H9 (cell line): Measurements from ENCODE around the gene ITGB8. TPM values are rescaled to one million over a fixed set of nuclear protein-coding genes. Genes with fewer than 3 reads are reported as not detected.

Experiments used
- DNase-seq: peaks from one replicate; pipeline ENCODE4 v3.0.0-alpha.2; 2017
- H2AFZ ChIP-seq: one replicate; pipeline ENCODE4 v1.6.1; 2013; ENCODE audit warnings: mild to moderate bottlenecking, low read length, control low read depth, moderate library complexity
- H2AK5ac ChIP-seq: 2 replicates; pipeline ENCODE4 v1.6.1; 2013; ENCODE audit warnings: low read length, control low read depth, mixed read lengths; ENCODE audit not compliant: insufficient read length
- H2BK120ac ChIP-seq: one replicate; pipeline ENCODE4 v1.6.1; 2013; ENCODE audit warnings: low read depth, mild to moderate bottlenecking, low read length, control low read depth, inconsistent platforms; ENCODE audit not compliant: poor library complexity, severe bottlenecking
- H2BK12ac ChIP-seq: 2 replicates; pipeline ENCODE4 v1.6.1; 2013; ENCODE audit warnings: low read length, control low read depth, mixed read lengths, low read depth; ENCODE audit not compliant: insufficient read length
- H2BK15ac ChIP-seq: 2 replicates; pipeline ENCODE4 v1.6.1; 2013; ENCODE audit warnings: low read depth, low read length, control low read depth
- H2BK20ac ChIP-seq: one replicate; pipeline ENCODE4 v1.6.1; 2013; ENCODE audit warnings: low read depth, mild to moderate bottlenecking, low read length, control low read depth, inconsistent platforms; ENCODE audit not compliant: poor library complexity, severe bottlenecking
- H2BK5ac ChIP-seq: 2 replicates; pipeline ENCODE4 v1.6.1; 2013; ENCODE audit warnings: low read length, control low read depth, mixed read lengths; ENCODE audit not compliant: insufficient read length
- H3K14ac ChIP-seq: 2 replicates; pipeline ENCODE4 v1.6.1; 2013; ENCODE audit warnings: low read length, control low read depth; ENCODE audit not compliant: insufficient read depth
- H3K18ac ChIP-seq: 2 replicates; pipeline ENCODE4 v1.6.1; 2013; ENCODE audit warnings: low read depth, mild to moderate bottlenecking, mixed read lengths, low read length, control low read depth; ENCODE audit not compliant: insufficient read length
- H3K23ac ChIP-seq: 2 replicates; pipeline ENCODE4 v1.6.1; 2013; ENCODE audit warnings: low read length, control low read depth, mixed read lengths, low read depth; ENCODE audit not compliant: insufficient read length
- H3K23me2 ChIP-seq: 2 replicates; pipeline ENCODE4 v1.6.1; 2013; ENCODE audit warnings: low read depth, mild to moderate bottlenecking, mixed read lengths, low read length, control low read depth; ENCODE audit not compliant: insufficient read length, poor library complexity, severe bottlenecking
- H3K27ac ChIP-seq: 2 replicates; pipeline ENCODE4 v1.5.1; 2013; ENCODE audit warnings: low read length, control low read depth, mixed read lengths, low read depth; ENCODE audit not compliant: insufficient read length
- H3K27me3 ChIP-seq: 2 replicates; pipeline ENCODE4 v1.6.1; 2013; ENCODE audit warnings: low read length, control low read depth, inconsistent platforms; ENCODE audit not compliant: insufficient read depth
- H3K4ac ChIP-seq: 2 replicates; pipeline ENCODE4 v1.6.1; 2013; ENCODE audit warnings: low read depth, mild to moderate bottlenecking, control low read depth, inconsistent platforms, low read length, moderate library complexity
- H3K4me1 ChIP-seq: 2 replicates; pipeline ENCODE4 v1.6.1; 2013; ENCODE audit warnings: low read length, control low read depth, inconsistent platforms; ENCODE audit not compliant: insufficient read depth
- H3K4me2 ChIP-seq: 2 replicates; pipeline ENCODE4 v1.6.1; 2013; ENCODE audit warnings: low read length, control low read depth, mixed read lengths; ENCODE audit not compliant: insufficient read length, insufficient read depth
- H3K56ac ChIP-seq: 2 replicates; pipeline ENCODE4 v1.6.1; 2013; ENCODE audit warnings: low read depth, mild to moderate bottlenecking, mixed read lengths, low read length, control low read depth; ENCODE audit not compliant: insufficient read length
- H3K79me1 ChIP-seq: 2 replicates; pipeline ENCODE4 v1.6.1; 2013; ENCODE audit warnings: low read depth, mild to moderate bottlenecking, moderate library complexity, low read length, control low read depth, inconsistent platforms; ENCODE audit not compliant: insufficient read depth, poor library complexity, severe bottlenecking
- H3K79me2 ChIP-seq: 2 replicates; pipeline ENCODE4 v1.6.1; 2013; ENCODE audit warnings: low read length, control low read depth, inconsistent platforms; ENCODE audit not compliant: insufficient read depth
- H3K9ac ChIP-seq: 2 replicates; pipeline ENCODE4 v1.6.1; 2013; ENCODE audit warnings: low read length, control low read depth, mixed read lengths; ENCODE audit not compliant: insufficient read length; ENCODE audit errors: extremely low read depth
- H3K9me3 ChIP-seq: one replicate; pipeline ENCODE4 v1.6.1; 2013; ENCODE audit warnings: low read depth, low read length, inconsistent platforms; ENCODE audit not compliant: control insufficient read depth
- H3T11ph ChIP-seq: one replicate; pipeline ENCODE4 v1.6.1; 2013; ENCODE audit warnings: mild to moderate bottlenecking, low read length, control low read depth, inconsistent platforms
- H4K20me1 ChIP-seq: one replicate; pipeline ENCODE4 v1.6.1; 2013; ENCODE audit not compliant: control insufficient read depth, insufficient read length, insufficient read depth
- H4K5ac ChIP-seq: 2 replicates; pipeline ENCODE4 v1.6.1; 2013; ENCODE audit warnings: low read depth, mild to moderate bottlenecking, mixed read lengths, low read length, control low read depth; ENCODE audit not compliant: insufficient read length
- H4K8ac ChIP-seq: replicated peaks from 2 replicates; pipeline ENCODE4 v1.6.1; 2013; ENCODE audit warnings: low read length, control low read depth, mixed read lengths, low read depth; ENCODE audit not compliant: insufficient read length
- H4K91ac ChIP-seq: 2 replicates; pipeline ENCODE4 v1.6.1; 2013; ENCODE audit warnings: low read depth, mild to moderate bottlenecking, moderate library complexity, mixed read lengths, low read length, control low read depth; ENCODE audit not compliant: insufficient read length
- H3K27ac Mint-ChIP-seq, 3 experiments: 2 replicates in 2 of 3; 3 replicates in 1 of 3; pipeline ENCODE4 v1.8.0; 2020 to 2021; ENCODE audit warnings: mixed read lengths in 3 of 3, mild to moderate bottlenecking in 1 of 3, moderate library complexity in 1 of 3
- H3K27me3 Mint-ChIP-seq: 2 replicates; pipeline ENCODE4 v1.8.0; 2021; ENCODE audit warnings: low read depth, mild to moderate bottlenecking, moderate library complexity, mixed read lengths
- H3K36me3 Mint-ChIP-seq, 3 experiments: 2 replicates in 2 of 3; 3 replicates in 1 of 3; pipeline ENCODE4 v1.8.0; 2020 to 2021; ENCODE audit warnings: low read depth in 3 of 3, mixed read lengths in 3 of 3; ENCODE audit not compliant: insufficient read depth in 1 of 3
- H3K4me1 Mint-ChIP-seq, 2 experiments: 2 replicates each; pipeline ENCODE4 v1.8.0; 2020; ENCODE audit warnings: mixed read lengths in 2 of 2
- H3K4me3 Mint-ChIP-seq, 2 experiments: 2 replicates in 1 of 2; 3 replicates in 1 of 2; pipeline ENCODE4 v1.8.0; 2020 to 2021; ENCODE audit warnings: mild to moderate bottlenecking in 2 of 2, mixed read lengths in 2 of 2, moderate library complexity in 1 of 2
- H3K9me3 Mint-ChIP-seq, 2 experiments: 2 replicates in 1 of 2; 3 replicates in 1 of 2; pipeline ENCODE4 v1.8.0; 2020; ENCODE audit warnings: mild to moderate bottlenecking in 2 of 2, mixed read lengths in 2 of 2, moderate library complexity in 1 of 2
- CTCF ChIP-seq: fragments of 200-600 bp; sonication (generic); conservative IDR thresholded peaks from 3 replicates; pipeline ENCODE4 v1.8.0; 2021; ENCODE audit warnings: antibody characterized with exemption, mild to moderate bottlenecking
- WGBS: extraction: QIAGEN DNeasy Blood & Tissue Kit; methylation state at CpG from one replicate; pipeline ENCODE4 v1.1.7; 2013; ENCODE audit warnings: missing lambda C conversion rate, low lambda C conversion rate, mixed read lengths; ENCODE audit not compliant: insufficient read length; ENCODE audit errors: extremely low coverage; 5-methylcytosine and 5-hydroxymethylcytosine counted together
- total RNA-seq: library from RNA; stranded (reverse); gene quantifications from 2 replicates; pipeline ENCODE4 v1.2.1, GENCODE V29; 2021

ITGB8 gene
- total RNA-seq, 1 experiment from 2014 or later, result 7.6 TPM

GRCh38 chr7:20365486-20365885, 34.8 kb downstream of the ITGB8 start:
- H4K5ac ChIP-seq, result no peak overlapping the region
- Mint-ChIP-seq H3K9me3 (no peaks in the 10 kb centered on the region), H3K27ac (no peak overlapping the region), H3K27me3 (no peaks in the 10 kb centered on the region), H3K36me3 (peaks cover 3 to 8% (median 4%) of the 10 kb centered on the region in 3 experiments; a peak in 5 of 7 replicates), H3K4me3 (no peak overlapping the region), H3K4me1 (peaks cover 4 to 5% of the 10 kb centered on the region in 2 experiments; a peak in 3 of 4 replicates)
- H3T11ph ChIP-seq, result no peak overlapping the region
- no peak overlapping the region for H4K91ac ChIP-seq
- no peaks in the 10 kb centered on the region for H4K20me1 ChIP-seq
- H3K4me2 ChIP-seq, result no peak overlapping the region
- no peak overlapping the region for H3K4ac ChIP-seq
- H3K23ac ChIP-seq, result no peak overlapping the region
- no peaks in the 10 kb centered on the region for H3K79me2 ChIP-seq
- no peak overlapping the region for H2AK5ac ChIP-seq
- no peaks in the 10 kb centered on the region for H3K79me1 ChIP-seq
- H2BK5ac ChIP-seq, result no peak overlapping the region
- no peak overlapping the region for H3K9ac ChIP-seq
- H2BK12ac ChIP-seq, result no peak overlapping the region
- no peaks in the 10 kb centered on the region for H3K27me3 ChIP-seq
- no peak for DNase-seq
- no CpG with 5 or more reads among the region's 4 CpGs for WGBS
- no peak overlapping the region for H2AFZ ChIP-seq
- H3K9me3 ChIP-seq, result no peaks in the 10 kb centered on the region
- no peak overlapping the region for H3K56ac ChIP-seq
- H3K4me1 ChIP-seq, result no peaks in the 10 kb centered on the region
- no peak overlapping the region for H3K18ac ChIP-seq
- no peak overlapping the region for H3K27ac ChIP-seq
- no peak overlapping the region for H2BK20ac ChIP-seq
- no peak overlapping the region for H4K8ac ChIP-seq
- no peak for TF ChIP-seq CTCF
- no peaks in the 10 kb centered on the region for H3K23me2 ChIP-seq
- H2BK15ac ChIP-seq, result no peak overlapping the region
- H2BK120ac ChIP-seq, result no peak overlapping the region
- no peak overlapping the region for H3K14ac ChIP-seq
